Measurements from ENCODE around the gene PCSK5.
"Not testable (repeated sequence)": the region's sequence is repeated elsewhere in the genome, so short reads cannot be mapped to it uniquely, and the experiment has no call there.

The PCSK5 gene

GRCh38 chr9:76311537-76311936, 421.1 kb downstream of the PCSK5 start:
- no peak for DNase-seq (ENCODE audit: low read depth)
- no peak overlapping the region for H3K4me3 ChIP-seq (ENCODE audit: low read depth, low read length)
- no peak for TF ChIP-seq CTCF (IDR thresholded peaks at IDR 0.05; ENCODE audit: insufficient read depth, low read depth, low read length, missing control alignments)

- no peak for TF ChIP-seq CTCF (IDR thresholded peaks at IDR 0.05; ENCODE audit: insufficient read depth, low read depth, low read length, missing control alignments)
- DNase-seq (ENCODE audit: low read depth), result no peak
- no peak overlapping the region for H3K4me3 ChIP-seq (ENCODE audit: low read depth, low read length)
Measured at GRCh38 chr9:76313771-76314170, 423.3 kb downstream of the PCSK5 start.

- no peak overlapping the region for H3K4me3 ChIP-seq (ENCODE audit: low read depth, low read length)
- no peak for DNase-seq (ENCODE audit: low read depth)
- TF ChIP-seq CTCF (IDR thresholded peaks at IDR 0.05; ENCODE audit: insufficient read depth, low read depth, low read length, missing control alignments), result no peak
Measured at GRCh38 chr9:76314321-76314720, 423.8 kb downstream of the PCSK5 start.

- H3K4me3 ChIP-seq (ENCODE audit: low read depth, low read length), result no peak overlapping the region
- no peak for DNase-seq (ENCODE audit: low read depth)
- TF ChIP-seq CTCF (IDR thresholded peaks at IDR 0.05; ENCODE audit: insufficient read depth, low read depth, low read length, missing control alignments), result no peak
Measured at GRCh38 chr9:76316069-76316468, 425.6 kb downstream of the PCSK5 start.

GRCh38 chr9:76319466-76319865, 429.0 kb downstream of the PCSK5 start:
- DNase-seq (ENCODE audit: low read depth); H3K4me3 ChIP-seq (ENCODE audit: low read depth, low read length): not testable (repeated sequence)

GRCh38 chr9:76321195-76321828, 430.8 kb downstream of the PCSK5 start:
- TF ChIP-seq CTCF (IDR thresholded peaks at IDR 0.05; ENCODE audit: insufficient read depth, low read depth, low read length, missing control alignments), result no peak
- no peak for DNase-seq (ENCODE audit: low read depth)

GRCh38 chr9:76322810-76323209, 432.3 kb downstream of the PCSK5 start:
- H3K4me3 ChIP-seq (ENCODE audit: low read depth, low read length), result no peak overlapping the region
- no peak for DNase-seq (ENCODE audit: low read depth)
- no peak for TF ChIP-seq CTCF (IDR thresholded peaks at IDR 0.05; ENCODE audit: insufficient read depth, low read depth, low read length, missing control alignments)

More at GRCh38 chr9:76321195-76321828, 430.8 kb downstream of the PCSK5 start:
- no peak overlapping the region for H3K4me3 ChIP-seq (ENCODE audit: low read depth, low read length)

Data from GM12865 (cell line).